ENCODE measurements around the gene RSF1. TPM values are rescaled to one million over a fixed set of nuclear protein-coding genes. Genes with fewer than 3 reads are reported as not detected.

The RSF1 gene
- total RNA-seq, 1 experiment from 2014 or later = 12.3 TPM

- H3K27me3 ChIP-seq (ENCODE audit: control insufficient read depth, insufficient read depth, low read length) = no peaks in the 10 kb centered on the region
- peaks cover 32% of the 10 kb centered on the region for H3K36me3 ChIP-seq (replicated peaks; ENCODE audit: control insufficient read depth, insufficient read depth, low read length)
- DNase-seq = no peak
- H3K4me3 ChIP-seq (ENCODE audit: insufficient read depth, low read depth, low read length) = no peak overlapping the region
Observed at GRCh38 chr11:77619576-77620198, 200.8 kb downstream of the RSF1 start.

- no peak for DNase-seq
- H3K36me3 ChIP-seq (replicated peaks; ENCODE audit: control insufficient read depth, insufficient read depth, low read length) = peaks cover 26% of the 10 kb centered on the region
- no peak overlapping the region for H3K4me3 ChIP-seq (ENCODE audit: insufficient read depth, low read depth, low read length)
- H3K27me3 ChIP-seq (ENCODE audit: control insufficient read depth, insufficient read depth, low read length) = no peaks in the 10 kb centered on the region
Observed at GRCh38 chr11:77617892-77618291, 202.6 kb downstream of the RSF1 start.

- Histone ChIP-seq H3K4me3 (ENCODE audit: insufficient read depth, low read depth, low read length) (no peak overlapping the region), H3K36me3 (replicated peaks; ENCODE audit: control insufficient read depth, insufficient read depth, low read length) (peaks cover 14% of the 10 kb centered on the region), H3K27me3 (ENCODE audit: control insufficient read depth, insufficient read depth, low read length) (no peaks in the 10 kb centered on the region)
- no peak for DNase-seq
Observed at GRCh38 chr11:77611921-77612320, 208.6 kb downstream of the RSF1 start.

Other genes starting within 250 kb of the RSF1 start
- 1.2 and 2.0 TPM in 2 replicates for gene AQP11, start 230.8 kb downstream of the RSF1 start, total RNA-seq (2014; rRNA removed; shearing (Covaris generic))
- 167 and 242 TPM in 2 replicates for gene CLNS1A, start 182.9 kb downstream of the RSF1 start, total RNA-seq (2014; rRNA removed; shearing (Covaris generic))
- gene AAMDC, start 422 bp upstream of the RSF1 start, total RNA-seq (2014; rRNA removed; shearing (Covaris generic)) = 13.1 and 19.0 TPM in 2 replicates
- gene INTS4, start 173.9 kb upstream of the RSF1 start, total RNA-seq (2014; rRNA removed; shearing (Covaris generic)) = 33.2 and 36.7 TPM in 2 replicates
- 13.3 and 17.1 TPM in 2 replicates for gene KCTD14, start 202.6 kb upstream of the RSF1 start, total RNA-seq (2014; rRNA removed; shearing (Covaris generic))
- gene THRSP, start 243.1 kb upstream of the RSF1 start, total RNA-seq (2014; rRNA removed; shearing (Covaris generic)) = not detected in 2 replicates